GM11168 (cell line): ENCODE measurements around the gene ZNF879.

Source experiments
- in situ Hi-C: fragments of 300-500 bp; cut with MboI; formaldehyde crosslinking; loops from one replicate; pipeline ENCODE4 v1.12.0; 2022; ENCODE audit warnings: low sequenced_read_pairs; ENCODE audit not compliant: unreplicated experiment

The ZNF879 gene

GRCh38 chr5:178998441-178998840 is 25.2 kb upstream of the ZNF879 start:
- in situ Hi-C loops, result no loop called here

- in situ Hi-C loops, result no loop called here
Observed at GRCh38 chr5:179006564-179006963, 17.0 kb upstream of the ZNF879 start.

GRCh38 chr5:179008667-179009066 is 14.9 kb upstream of the ZNF879 start:
- in situ Hi-C loops, result no loop called here

GRCh38 chr5:179033004-179033580 is 9.5 kb downstream of the ZNF879 start:
- in situ Hi-C loops, result no loop called here

- in situ Hi-C loops, result no loop called here
Observed at GRCh38 chr5:179044765-179045164, 21.2 kb downstream of the ZNF879 start.

- in situ Hi-C loops, result no loop called here
Observed at GRCh38 chr5:179051784-179052183, 28.2 kb downstream of the ZNF879 start.

GRCh38 chr5:179054036-179054785 is 30.6 kb downstream of the ZNF879 start:
- in situ Hi-C loops, result no loop called here

GRCh38 chr5:179054876-179055275 is 31.3 kb downstream of the ZNF879 start:
- in situ Hi-C loops, result no loop called here

GRCh38 chr5:179055436-179055835 is 31.8 kb downstream of the ZNF879 start:
- in situ Hi-C loops, result no loop called here

- in situ Hi-C loops, result no loop called here
Observed at GRCh38 chr5:179055841-179056240, 32.2 kb downstream of the ZNF879 start.

- in situ Hi-C loops, result no loop called here
Observed at GRCh38 chr5:179060116-179061008, 36.8 kb downstream of the ZNF879 start, which contains the start of gene ZNF354C. Gene ZNF354C, plus strand, starts transcription at chr5:179060373. Its CDS starts 1,696 bp downstream, at chr5:179062069.

- in situ Hi-C loops, result no loop called here
Observed at GRCh38 chr5:179061025-179061424, 37.4 kb downstream of the ZNF879 start.

- in situ Hi-C loops, result no loop called here
Observed at GRCh38 chr5:179065703-179066102, 42.1 kb downstream of the ZNF879 start.

GRCh38 chr5:179079165-179079987 is 55.8 kb downstream of the ZNF879 start:
- in situ Hi-C loops, result no loop called here

- in situ Hi-C loops, result no loop called here
Observed at GRCh38 chr5:179080724-179081123, 57.1 kb downstream of the ZNF879 start.
